Activated CD8-positive, alpha-beta T cell treated with anti-CD3 and anti-CD28 coated beads for 36 hours (primary cell): ENCODE results near the gene MAGEA3. TPM values are rescaled to one million over a fixed set of nuclear protein-coding genes. Genes with fewer than 3 reads are reported as not detected.
"Not testable (repeated sequence)": the region's sequence is repeated elsewhere in the genome, so short reads cannot be mapped to it uniquely, and the experiment has no call there.

Experiments used
- ATAC-seq: fragments of 200-7000 bp; cut with Tn5 transposase; one replicate; pipeline ENCODE4 v1.10.0; 2021; ENCODE audit warnings: mild to moderate bottlenecking, moderate library complexity
- CTCF ChIA-PET: fragments of 350-600 bp; sonication (Branson Sonifier 250); formaldehyde crosslinking; loops from one replicate; lab custom pipeline; 2021; ENCODE audit warnings: antibody characterized with exemption; lab: Charles Lee
- POLR2A ChIA-PET: fragments of 350-600 bp; sonication (Branson Sonifier 250); formaldehyde crosslinking; loops from one replicate; lab custom pipeline; 2021; ENCODE audit warnings: antibody characterized with exemption; lab: Charles Lee
- DNase-seq: peaks from one replicate; pipeline ENCODE4 v3.0.0-alpha.2; 2020
- H3K27ac Mint-ChIP-seq: one replicate; pipeline ENCODE4 v1.8.0; 2021; ENCODE audit warnings: mild to moderate bottlenecking, mixed read lengths
- H3K27me3 Mint-ChIP-seq: one replicate; pipeline ENCODE4 v1.8.0; 2021; ENCODE audit warnings: mixed read lengths
- H3K36me3 Mint-ChIP-seq: one replicate; pipeline ENCODE4 v1.8.0; 2021; ENCODE audit warnings: low read depth, mixed read lengths
- H3K4me1 Mint-ChIP-seq: one replicate; pipeline ENCODE4 v1.8.0; 2021; ENCODE audit warnings: low read depth, mixed read lengths
- H3K4me3 Mint-ChIP-seq: one replicate; pipeline ENCODE4 v1.8.0; 2021; ENCODE audit warnings: mild to moderate bottlenecking, moderate library complexity, mixed read lengths
- H3K9me3 Mint-ChIP-seq: one replicate; pipeline ENCODE4 v1.8.0; 2021; ENCODE audit warnings: mixed read lengths
- intact Hi-C: fragments of 100-400 bp; cut with micrococcal nuclease; formaldehyde crosslinking; loops from one replicate; pipeline ENCODE4 v1.10.0; 2022
- total RNA-seq, 2 experiments: library from RNA; stranded (reverse); gene quantifications; one replicate each; pipeline ENCODE4 v1.2.3, GENCODE V29; 2021
- TF ChIP-seq, protein P1 (sequence below): fragments of 200-600 bp; IDR thresholded peaks from one replicate; pipeline ENCODE4 v1.8.0; 2022; ENCODE audit warnings: antibody characterized with exemption, mild to moderate bottlenecking

Gene MAGEA3
- total RNA-seq, 2 experiments from 2014 or later, result not detected

DNA sequence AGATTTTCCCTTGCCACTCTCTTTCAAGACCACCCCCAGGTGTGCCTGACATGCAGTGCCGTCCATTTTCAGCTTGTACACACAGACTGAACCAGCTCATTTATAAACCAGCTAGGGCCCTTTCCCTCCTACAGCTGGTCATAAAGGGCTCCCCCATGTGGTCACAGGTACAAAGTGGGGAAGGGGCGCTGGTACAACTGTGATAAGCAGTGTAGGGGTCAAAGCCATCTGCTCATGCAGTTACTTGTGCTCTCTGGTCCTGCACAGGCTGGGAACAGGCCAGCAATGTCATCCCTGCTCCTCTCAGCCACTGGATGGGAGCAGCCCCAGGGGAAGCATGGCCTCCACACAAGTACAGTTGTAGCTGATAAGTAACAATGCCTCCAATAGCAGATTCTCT, 40.3 kb upstream of the MAGEA3 start:
- H3K9me3 Mint-ChIP-seq, result no peaks in the 10 kb centered on the region
- no peaks in the 10 kb centered on the region for H3K36me3 Mint-ChIP-seq
- POLR2A ChIA-PET, result no interaction called here
- no peak for DNase-seq
- H3K4me3 Mint-ChIP-seq, result no peak overlapping the region
- intact Hi-C loops, result no loop called here
- no peak for ATAC-seq
- CTCF ChIA-PET, result interaction anchor here (1.4 kb wide), 1 partner anchor 17 kb away, joined by 3 read pairs; no protein-coding TSS in a partner anchor
- TF ChIP-seq, protein P1, sequence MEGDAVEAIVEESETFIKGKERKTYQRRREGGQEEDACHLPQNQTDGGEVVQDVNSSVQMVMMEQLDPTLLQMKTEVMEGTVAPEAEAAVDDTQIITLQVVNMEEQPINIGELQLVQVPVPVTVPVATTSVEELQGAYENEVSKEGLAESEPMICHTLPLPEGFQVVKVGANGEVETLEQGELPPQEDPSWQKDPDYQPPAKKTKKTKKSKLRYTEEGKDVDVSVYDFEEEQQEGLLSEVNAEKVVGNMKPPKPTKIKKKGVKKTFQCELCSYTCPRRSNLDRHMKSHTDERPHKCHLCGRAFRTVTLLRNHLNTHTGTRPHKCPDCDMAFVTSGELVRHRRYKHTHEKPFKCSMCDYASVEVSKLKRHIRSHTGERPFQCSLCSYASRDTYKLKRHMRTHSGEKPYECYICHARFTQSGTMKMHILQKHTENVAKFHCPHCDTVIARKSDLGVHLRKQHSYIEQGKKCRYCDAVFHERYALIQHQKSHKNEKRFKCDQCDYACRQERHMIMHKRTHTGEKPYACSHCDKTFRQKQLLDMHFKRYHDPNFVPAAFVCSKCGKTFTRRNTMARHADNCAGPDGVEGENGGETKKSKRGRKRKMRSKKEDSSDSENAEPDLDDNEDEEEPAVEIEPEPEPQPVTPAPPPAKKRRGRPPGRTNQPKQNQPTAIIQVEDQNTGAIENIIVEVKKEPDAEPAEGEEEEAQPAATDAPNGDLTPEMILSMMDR, result no peak
- H3K27ac Mint-ChIP-seq, result no peak overlapping the region
- H3K27me3 Mint-ChIP-seq, result no peaks in the 10 kb centered on the region
- H3K4me1 Mint-ChIP-seq, result no peaks in the 10 kb centered on the region

DNA sequence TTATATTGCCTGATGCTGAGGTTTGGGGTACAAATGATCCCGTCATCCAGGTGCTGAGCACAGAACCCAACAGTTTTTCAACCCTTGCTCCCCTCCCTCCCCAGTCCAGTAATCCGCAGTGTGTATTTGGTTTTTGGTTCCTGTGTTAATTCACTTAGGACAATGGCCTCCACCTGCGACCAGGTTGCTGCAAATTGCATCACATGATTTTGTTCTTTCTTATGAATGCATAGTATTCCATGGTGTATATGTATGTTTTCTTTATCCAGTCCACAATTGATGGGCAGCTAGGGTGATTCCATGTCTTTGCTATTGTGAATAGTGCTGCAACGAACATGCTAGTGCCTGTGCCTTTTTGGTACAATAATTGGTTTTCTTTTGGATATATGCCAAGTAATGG, 35.5 kb upstream of the MAGEA3 start:
- intact Hi-C loops, result no loop called here
- ATAC-seq (no peak), DNase-seq (no peak)
- H3K36me3 Mint-ChIP-seq, result no peaks in the 10 kb centered on the region
- H3K9me3 Mint-ChIP-seq, result peaks cover 2% of the 10 kb centered on the region
- no peaks in the 10 kb centered on the region for H3K4me1 Mint-ChIP-seq
- no peak overlapping the region for H3K27ac Mint-ChIP-seq
- ChIA-PET CTCF (no interaction called here), POLR2A (no interaction called here)
- TF ChIP-seq, protein P1, result no peak
- peaks cover 3% of the 10 kb centered on the region for H3K27me3 Mint-ChIP-seq
- H3K4me3 Mint-ChIP-seq, result no peak overlapping the region

DNA sequence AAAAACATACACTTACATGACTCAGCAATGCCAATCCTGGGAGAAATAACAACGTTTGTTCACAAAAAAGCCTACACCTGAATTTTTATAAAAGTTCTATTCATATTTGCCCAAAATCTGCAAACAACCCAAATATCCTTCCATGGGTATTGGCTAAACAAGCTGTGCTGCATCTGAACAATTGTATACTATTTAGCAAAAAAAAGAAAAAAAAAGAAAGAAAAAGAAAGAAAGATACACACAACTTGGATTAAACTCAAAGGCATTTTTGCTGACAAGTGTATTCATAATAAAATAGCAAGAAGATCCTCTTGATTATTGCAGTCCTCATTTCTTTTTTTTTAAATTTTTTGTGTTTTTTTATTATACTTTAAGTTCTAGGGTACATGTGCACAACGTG, 24.5 kb upstream of the MAGEA3 start:
- no peak overlapping the region for H3K4me3 Mint-ChIP-seq
- ChIA-PET CTCF (no interaction called here), POLR2A (no interaction called here)
- no peaks in the 10 kb centered on the region for H3K4me1 Mint-ChIP-seq
- no peaks in the 10 kb centered on the region for H3K36me3 Mint-ChIP-seq
- H3K27me3 Mint-ChIP-seq, result no peaks in the 10 kb centered on the region
- TF ChIP-seq, protein P1, result no peak
- H3K9me3 Mint-ChIP-seq, result no peaks in the 10 kb centered on the region
- DNase-seq (no peak), ATAC-seq (no peak)
- H3K27ac Mint-ChIP-seq, result no peak overlapping the region
- intact Hi-C loops, result no loop called here

DNA sequence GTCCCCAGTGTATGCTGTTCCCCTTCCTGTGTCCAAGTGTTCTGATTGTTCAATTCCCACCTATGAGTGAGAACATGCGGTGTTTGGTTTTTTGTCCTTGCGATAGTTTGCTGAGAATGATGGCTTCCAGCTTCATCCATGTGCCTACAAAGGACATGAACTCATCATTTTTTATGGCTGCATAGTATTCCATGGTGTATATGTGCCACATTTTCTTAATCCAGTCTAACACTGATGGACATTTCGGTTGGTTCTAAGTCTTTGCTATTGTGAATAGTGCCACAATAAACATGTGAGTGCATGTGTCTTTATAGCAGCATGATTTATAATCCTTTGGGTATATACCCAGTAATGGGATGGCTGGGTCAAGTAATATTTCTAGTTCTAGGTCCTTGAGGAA, 23.9 kb upstream of the MAGEA3 start:
- CTCF ChIA-PET, result not testable (repeated sequence)

DNA sequence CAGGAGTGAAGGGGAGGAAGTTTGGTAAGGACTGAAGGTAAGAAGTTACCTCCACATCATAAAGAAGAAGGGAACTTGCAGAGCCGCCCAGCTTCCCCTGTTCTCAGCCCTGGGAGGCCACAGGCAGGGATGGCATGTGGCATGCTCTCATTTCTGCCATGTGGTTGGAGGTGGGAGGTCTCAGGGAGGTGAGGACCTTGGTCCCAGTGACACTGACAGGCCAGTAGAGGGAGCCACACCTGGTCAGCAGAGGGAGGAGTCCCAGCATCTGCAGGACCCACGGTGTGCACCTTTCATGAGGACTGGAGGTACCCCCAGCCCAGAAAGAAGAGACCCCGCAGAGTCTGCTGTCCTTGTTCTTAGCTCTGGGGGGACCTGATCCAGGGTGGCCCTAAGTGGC, 17.6 kb upstream of the MAGEA3 start:
- peak; percentile 72 for ATAC-seq
- H3K27ac Mint-ChIP-seq, DNase-seq, H3K9me3 Mint-ChIP-seq, H3K36me3 Mint-ChIP-seq, CTCF ChIA-PET, H3K27me3 Mint-ChIP-seq, H3K4me3 Mint-ChIP-seq, intact Hi-C loops, H3K4me1 Mint-ChIP-seq, POLR2A ChIA-PET: not testable (repeated sequence)

More for the DNA sequence above, 23.9 kb upstream of the MAGEA3 start:
- ATAC-seq, H3K4me3 Mint-ChIP-seq, DNase-seq, H3K4me1 Mint-ChIP-seq, H3K9me3 Mint-ChIP-seq, H3K27ac Mint-ChIP-seq, POLR2A ChIA-PET, intact Hi-C loops, H3K27me3 Mint-ChIP-seq, H3K36me3 Mint-ChIP-seq: not testable (repeated sequence)

DNA sequence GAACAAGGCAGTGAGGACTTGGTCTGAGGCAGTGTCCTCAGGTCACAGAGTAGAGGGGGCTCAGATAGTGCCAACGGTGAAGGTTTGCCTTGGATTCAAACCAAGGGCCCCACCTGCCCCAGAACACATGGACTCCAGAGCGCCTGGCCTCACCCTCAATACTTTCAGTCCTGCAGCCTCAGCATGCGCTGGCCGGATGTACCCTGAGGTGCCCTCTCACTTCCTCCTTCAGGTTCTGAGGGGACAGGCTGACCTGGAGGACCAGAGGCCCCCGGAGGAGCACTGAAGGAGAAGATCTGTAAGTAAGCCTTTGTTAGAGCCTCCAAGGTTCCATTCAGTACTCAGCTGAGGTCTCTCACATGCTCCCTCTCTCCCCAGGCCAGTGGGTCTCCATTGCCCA, 1.8 kb downstream of the MAGEA3 start:
- H3K4me1 Mint-ChIP-seq, H3K9me3 Mint-ChIP-seq, H3K4me3 Mint-ChIP-seq, H3K27me3 Mint-ChIP-seq, H3K36me3 Mint-ChIP-seq, DNase-seq, ATAC-seq, intact Hi-C loops, CTCF ChIA-PET, POLR2A ChIA-PET, H3K27ac Mint-ChIP-seq: not testable (repeated sequence)

DNA sequence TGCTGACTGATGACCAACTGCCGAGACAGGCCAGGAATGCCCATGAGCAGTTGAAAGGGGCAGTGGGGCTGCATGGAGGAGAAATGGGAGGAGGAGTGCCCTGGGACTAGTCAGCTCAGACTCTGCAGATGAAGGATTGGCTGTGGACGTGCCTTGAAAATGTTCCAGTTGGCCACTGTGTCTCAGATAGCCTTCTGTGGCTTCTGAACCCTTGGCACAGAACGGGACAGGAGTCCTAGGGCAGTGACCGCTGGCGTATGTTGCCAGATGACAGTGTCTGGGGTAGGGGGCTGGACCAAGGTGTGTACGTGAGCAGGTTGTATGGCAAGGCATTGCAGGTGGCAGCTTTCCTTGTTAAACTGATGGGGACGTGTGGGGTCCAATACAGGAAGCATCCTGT, 7.9 kb downstream of the MAGEA3 start:
- H3K4me3 Mint-ChIP-seq, DNase-seq, ATAC-seq, H3K4me1 Mint-ChIP-seq, intact Hi-C loops, POLR2A ChIA-PET, H3K27ac Mint-ChIP-seq, H3K36me3 Mint-ChIP-seq, H3K9me3 Mint-ChIP-seq, H3K27me3 Mint-ChIP-seq, CTCF ChIA-PET: not testable (repeated sequence)

DNA sequence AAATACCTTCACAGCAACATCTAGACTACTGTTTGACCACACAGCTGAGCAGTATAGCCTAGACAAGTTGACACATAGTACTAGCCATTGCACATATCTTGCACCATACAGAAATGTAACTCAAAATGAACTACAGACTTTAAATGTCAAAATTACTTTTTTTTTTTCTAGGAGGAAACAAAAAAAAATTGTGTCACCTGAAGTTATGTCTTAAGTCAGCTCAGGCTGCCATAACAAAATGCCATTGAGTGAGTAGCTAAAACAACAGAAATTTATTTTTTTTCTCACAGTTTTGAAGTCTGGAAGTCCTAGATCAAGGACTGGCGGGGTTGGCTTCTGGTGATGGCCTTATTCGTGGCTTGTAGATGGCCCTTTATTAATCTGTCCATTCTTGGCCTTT, 10.6 kb downstream of the MAGEA3 start, which contains the start of gene CSAG2:
Gene CSAG2, minus strand, starts transcription at position 101 of the 400 bp plus-strand sequence. CDS start 161 bp downstream, outside the sequence.
- H3K9me3 Mint-ChIP-seq, H3K4me1 Mint-ChIP-seq, POLR2A ChIA-PET, CTCF ChIA-PET, H3K4me3 Mint-ChIP-seq, H3K27me3 Mint-ChIP-seq, DNase-seq, H3K27ac Mint-ChIP-seq, H3K36me3 Mint-ChIP-seq, intact Hi-C loops, ATAC-seq: not testable (repeated sequence)

DNA sequence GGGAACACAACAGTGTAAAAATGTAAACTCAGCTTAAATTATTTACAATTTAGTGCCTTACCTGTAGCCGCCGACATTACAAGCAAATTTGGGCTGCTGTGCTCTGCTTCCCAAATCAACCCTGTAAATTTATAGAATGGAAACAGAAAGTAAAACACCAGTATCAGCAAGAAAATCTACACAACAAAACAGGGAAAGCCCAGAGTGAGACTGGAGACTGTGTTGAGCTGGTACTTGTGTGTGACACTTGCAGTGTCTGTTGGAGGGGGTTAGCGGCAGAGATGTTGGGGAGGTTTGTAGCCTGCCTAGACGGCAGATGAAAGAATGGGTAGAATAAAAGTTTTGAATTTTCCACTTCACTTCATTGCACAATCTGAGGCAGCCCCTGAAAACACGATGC, 14.6 kb downstream of the MAGEA3 start:
- H3K36me3 Mint-ChIP-seq, POLR2A ChIA-PET, H3K4me3 Mint-ChIP-seq, intact Hi-C loops, CTCF ChIA-PET, H3K27me3 Mint-ChIP-seq, H3K27ac Mint-ChIP-seq, H3K4me1 Mint-ChIP-seq, ATAC-seq, H3K9me3 Mint-ChIP-seq, DNase-seq: not testable (repeated sequence)
